ENCODE data around the gene SLC35F4.
"Not testable (repeated sequence)": the region's sequence is repeated elsewhere in the genome, so short reads cannot be mapped to it uniquely, and the experiment has no call there.

Gene SLC35F4

DNA sequence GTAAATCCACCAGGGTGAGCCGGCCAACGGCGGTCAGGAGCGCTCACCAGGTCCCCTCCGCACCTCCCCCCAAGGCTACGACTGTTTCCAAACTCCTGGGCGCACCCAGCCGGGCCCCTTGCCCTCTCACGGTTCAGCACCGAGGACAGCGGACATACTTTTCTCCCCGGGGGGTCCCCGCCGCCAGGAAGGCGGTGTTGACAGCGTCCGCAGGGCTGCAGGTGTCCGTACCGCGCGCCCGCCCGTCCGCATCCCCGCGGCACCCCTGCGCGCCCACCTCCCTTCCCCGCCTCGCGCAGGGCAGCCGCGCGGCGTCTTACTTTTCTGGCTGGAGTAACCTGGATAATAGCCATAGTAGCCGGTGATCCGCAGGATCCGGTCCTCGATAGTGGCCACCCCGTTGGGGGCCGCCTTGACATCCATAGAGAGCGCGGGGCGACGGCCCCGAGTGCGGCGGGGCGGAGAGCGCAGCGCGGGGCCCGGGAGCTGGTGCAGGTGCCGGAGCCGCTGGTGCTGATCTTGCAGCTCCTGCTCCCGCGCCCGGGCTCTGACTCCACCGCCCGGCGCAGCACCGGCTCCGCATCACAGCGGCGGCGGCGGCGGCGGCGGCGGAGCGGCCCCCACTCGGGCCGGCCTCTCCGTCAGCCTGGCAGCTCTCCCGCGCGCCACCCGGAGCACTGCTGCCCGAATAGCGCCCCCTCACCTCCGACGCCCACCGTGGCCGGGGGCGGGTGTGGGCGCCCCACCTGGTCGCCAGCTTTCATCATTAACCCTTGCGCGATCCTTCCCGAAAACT lies at the start of gene SLC35F4:
Gene SLC35F4, minus strand, starts transcription at position 690 of the 796 bp plus-strand sequence.
- DNase-seq (ENCODE audit: low read depth in 4 of 4, low spot score in 1 of 4), result no peak

DNA sequence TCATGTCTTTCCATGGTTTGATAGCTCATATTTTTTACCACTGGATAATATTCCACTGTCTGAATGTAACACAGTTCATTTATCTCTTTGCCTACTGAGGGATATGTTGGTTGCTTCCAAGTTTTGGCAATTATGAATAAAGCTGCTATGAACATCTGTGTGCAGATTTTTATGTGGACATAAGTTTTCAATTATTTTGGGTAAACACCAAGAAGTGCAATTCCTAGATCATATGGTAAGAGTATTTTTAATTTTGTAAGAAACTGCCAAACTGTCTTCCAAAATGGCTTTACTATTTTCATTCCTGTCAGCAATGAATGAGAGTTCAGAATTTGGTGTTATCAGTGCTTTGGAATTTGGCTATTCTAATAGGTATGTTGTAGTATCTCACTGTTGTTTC lies 43.7 kb upstream of the SLC35F4 start:
- no peak for DNase-seq (ENCODE audit: low read depth in 4 of 4, low spot score in 1 of 4)

DNA sequence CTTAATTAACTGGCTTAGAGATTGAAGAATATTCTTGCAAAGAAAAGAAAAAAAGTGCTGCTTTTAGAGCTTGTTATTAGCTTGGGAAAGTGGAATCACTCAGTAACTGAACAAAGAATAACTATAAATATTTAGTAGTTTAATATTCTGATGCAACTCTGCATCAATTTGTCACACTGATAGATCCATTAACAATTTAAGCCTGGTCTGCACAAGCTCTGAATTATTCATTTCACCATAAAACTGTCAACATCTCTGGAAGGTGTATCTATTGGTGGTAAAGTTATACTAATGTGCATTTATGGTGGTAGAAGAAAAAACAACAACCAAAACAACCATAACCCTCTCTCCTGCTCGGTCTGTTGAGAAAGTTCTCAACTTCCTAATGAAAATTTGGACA lies 38.1 kb upstream of the SLC35F4 start:
- no peak for DNase-seq (ENCODE audit: low read depth in 4 of 4, low spot score in 1 of 4)

DNA sequence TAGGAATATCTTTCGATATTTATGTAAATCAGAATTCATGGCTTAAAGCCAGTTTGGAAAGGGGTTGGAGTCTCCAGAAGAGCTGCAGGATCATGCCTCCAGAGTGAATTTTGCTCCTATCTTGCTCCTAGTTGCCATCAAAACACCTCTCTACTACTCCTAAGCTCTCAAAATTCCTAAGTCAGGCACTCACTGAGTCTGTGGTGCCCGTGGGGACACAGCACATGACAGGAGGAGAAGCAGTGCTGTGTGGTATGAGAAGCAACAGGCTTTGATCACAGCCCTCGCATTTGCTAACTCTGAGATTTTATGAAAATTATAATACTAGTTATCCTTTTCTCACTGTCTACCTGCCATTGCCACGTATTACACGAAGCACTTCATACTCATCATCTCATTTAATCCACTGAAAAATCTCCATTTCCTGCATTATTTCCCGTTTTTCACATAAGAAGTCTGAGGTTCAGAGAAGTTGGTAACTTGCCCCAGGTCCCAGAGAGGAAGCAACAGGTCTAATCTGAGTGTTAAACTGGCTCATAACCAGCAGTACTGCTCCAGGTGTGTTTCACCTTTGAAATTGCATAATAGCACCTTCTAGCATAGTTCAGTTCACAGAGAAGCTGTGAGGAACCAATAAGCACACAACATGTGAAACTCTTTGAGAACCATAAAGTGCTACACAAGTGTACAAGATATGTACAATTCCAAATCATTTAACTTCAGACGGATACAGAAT lies 33.1 kb upstream of the SLC35F4 start:
- no peak for DNase-seq (ENCODE audit: low read depth in 4 of 4, low spot score in 1 of 4)

DNA sequence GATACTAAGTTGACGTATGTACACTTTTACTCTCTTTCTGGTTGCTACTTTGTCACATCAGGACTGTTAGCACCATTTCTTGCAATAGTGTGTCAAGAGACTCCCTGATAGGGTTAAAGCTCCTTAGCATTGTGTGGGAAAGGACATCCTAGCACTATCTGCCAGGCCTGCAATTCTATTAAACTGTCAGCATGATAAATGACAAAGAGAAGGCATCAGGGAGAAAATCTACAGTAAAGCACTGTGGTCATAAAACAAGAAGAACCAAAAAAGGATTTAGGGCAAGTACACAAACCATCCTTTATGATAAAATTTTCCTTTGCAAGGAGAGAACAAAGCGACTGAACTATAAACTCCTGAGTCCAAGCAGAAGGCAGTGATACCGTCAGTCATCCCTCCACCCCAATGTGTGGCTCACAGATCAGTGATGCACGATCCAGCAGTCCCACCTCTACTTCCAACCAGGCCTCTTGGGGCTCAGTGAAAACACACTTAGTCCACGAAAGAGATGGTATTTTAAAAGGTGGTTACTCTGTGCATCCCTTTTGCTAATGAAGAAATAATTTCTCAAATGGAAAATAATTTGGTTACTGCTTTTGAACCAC lies 31.4 kb upstream of the SLC35F4 start:
- DNase-seq (ENCODE audit: low read depth in 4 of 4, low spot score in 1 of 4), result no peak

DNA sequence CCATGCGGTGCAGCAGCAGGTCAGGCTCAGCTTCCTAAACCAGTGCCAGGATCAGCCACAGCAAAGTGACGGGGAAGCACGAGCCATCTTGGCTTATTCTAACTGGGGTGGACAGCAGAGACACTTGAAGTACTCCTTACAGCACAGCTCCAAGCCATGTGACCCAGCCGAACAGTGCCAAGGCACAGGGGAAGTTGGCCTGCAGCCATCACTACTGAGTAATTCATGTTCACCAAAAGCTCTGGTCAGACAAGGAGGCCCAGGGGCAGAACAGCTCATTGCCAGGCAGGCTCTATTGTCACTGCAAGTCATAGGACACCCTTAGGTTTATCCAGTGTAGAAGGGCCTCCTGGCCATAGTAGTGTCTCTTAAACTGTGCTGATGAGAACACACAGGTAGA lies 23.4 kb upstream of the SLC35F4 start:
- no peak for DNase-seq (ENCODE audit: low read depth in 4 of 4, low spot score in 1 of 4)

DNA sequence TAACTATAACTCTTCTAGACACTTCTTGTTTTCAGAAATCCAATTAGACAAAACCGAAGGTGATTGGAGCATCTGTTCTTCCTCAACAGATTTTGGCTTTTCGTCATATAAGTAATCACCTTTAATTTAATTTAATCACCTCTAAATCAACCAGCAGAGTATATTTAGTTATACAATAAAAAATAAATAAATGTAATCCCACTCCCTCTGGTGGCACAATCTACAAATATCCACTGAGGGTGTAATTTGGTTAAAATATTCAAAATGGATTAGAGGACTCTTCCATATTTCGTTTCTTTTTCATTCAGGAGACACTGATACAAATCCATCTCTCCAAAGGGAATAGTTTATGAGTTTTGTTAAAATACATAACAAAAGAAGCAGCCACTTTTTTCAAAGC lies 18.3 kb upstream of the SLC35F4 start:
- DNase-seq (ENCODE audit: low read depth in 4 of 4, low spot score in 1 of 4), result no peak

DNA sequence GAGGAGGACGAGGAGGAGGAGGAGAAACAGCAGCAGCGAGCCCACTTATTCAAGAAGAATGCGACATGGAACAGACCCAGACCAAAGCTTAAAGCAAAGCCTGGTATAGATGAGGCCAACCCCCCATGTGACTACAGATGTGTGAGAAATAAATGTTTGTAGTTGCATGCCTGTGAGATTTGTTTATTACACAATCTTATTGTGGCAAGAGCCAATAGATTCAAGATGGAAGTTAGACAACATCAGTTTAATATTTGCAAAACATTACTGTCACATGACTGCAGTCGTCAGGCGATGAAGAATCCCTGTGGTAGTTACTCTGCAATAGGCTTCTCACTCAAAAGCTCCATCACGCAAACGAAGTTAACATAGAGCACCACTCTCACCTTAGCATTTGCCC lies 17.2 kb upstream of the SLC35F4 start:
- no peak for DNase-seq (ENCODE audit: low read depth in 4 of 4, low spot score in 1 of 4)

DNA sequence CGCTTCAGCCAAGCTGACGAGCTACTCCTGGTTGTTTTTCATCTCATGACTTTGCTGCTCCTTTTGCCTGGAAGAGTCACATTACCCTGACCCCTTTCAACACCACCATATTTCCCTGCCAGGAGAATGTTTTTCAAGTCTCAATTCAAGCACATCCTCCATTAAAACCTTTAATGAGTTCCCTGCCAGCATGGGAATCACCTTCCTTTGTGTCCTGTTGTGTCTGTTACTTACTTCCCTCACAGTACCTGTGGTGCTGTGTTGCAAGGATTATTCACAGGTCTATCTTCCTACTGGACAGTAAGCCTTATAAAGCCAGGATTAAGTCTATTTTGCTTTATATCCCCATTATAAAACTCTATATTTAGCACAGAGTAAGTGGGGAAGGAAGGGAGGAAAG lies 13.6 kb upstream of the SLC35F4 start:
- no peak for DNase-seq (ENCODE audit: low read depth in 4 of 4, low spot score in 1 of 4)

DNA sequence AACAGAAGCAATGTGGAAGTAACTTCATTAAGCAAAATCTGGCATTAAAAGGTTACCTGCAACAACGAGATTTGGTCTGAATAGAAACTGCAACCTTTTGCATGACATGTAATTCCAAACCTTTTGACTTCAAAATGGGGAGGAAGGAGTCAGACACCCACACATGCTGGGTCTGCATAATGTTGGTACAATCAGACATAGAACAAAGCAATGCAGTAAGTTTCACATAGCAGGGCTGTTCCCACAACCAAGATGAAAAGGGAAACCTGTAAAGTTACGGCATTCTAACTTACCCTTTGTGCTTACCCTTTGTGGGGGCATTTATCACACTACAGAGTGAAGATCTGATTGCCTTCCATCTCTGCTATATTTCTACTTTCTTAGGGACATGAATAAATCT lies 10.1 kb upstream of the SLC35F4 start:
- DNase-seq (ENCODE audit: low read depth in 4 of 4, low spot score in 1 of 4), result no peak

DNA sequence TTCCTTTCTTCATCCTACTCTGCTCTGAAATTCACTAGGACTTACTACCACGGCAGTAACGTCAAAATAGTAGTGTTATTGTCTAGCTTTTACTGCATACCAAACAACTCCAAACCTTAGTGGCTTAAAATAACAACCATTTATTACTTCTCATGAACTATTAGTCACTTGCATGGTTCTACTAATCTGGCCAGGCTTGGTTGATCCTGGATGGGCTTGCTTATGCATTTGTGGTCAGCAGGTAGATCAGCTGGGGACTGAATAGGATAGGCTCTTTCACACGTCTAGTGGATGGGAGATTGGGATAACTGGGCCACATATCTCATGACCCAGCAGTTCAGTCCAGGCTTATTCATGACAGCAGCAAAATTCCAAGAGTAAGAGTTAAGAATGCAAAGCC lies 9.4 kb upstream of the SLC35F4 start:
- DNase-seq (ENCODE audit: low read depth in 4 of 4, low spot score in 1 of 4), result no peak

DNA sequence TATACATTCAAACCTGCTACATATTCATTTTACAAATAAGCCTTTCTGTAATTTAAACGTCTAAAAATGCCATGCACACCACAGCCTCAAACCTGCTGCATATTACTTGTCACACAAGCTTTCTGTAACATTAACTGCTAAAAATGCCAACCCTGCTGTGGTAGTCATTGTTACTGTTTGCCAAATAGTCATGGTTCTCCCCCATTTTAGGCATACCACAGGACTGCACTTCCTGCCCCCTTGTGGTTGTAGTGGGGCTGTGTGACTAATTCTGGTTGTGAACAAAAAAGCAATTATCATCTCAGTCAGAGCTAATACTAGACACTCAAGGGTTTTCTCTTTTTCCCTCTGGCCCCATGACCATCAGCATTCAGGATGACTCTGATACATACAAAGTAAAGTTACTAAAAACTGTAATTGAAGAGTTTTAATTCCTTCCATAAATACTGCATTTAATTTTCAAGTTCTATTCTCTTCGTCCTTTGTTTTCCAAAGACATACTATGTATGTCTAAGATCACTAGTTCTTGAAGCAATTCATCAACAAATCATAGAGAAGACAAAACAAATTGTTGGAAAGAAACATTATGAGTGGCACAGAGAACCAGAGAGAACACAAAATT lies 5.7 kb upstream of the SLC35F4 start:
- DNase-seq (ENCODE audit: low read depth in 4 of 4, low spot score in 1 of 4), result no peak

DNA sequence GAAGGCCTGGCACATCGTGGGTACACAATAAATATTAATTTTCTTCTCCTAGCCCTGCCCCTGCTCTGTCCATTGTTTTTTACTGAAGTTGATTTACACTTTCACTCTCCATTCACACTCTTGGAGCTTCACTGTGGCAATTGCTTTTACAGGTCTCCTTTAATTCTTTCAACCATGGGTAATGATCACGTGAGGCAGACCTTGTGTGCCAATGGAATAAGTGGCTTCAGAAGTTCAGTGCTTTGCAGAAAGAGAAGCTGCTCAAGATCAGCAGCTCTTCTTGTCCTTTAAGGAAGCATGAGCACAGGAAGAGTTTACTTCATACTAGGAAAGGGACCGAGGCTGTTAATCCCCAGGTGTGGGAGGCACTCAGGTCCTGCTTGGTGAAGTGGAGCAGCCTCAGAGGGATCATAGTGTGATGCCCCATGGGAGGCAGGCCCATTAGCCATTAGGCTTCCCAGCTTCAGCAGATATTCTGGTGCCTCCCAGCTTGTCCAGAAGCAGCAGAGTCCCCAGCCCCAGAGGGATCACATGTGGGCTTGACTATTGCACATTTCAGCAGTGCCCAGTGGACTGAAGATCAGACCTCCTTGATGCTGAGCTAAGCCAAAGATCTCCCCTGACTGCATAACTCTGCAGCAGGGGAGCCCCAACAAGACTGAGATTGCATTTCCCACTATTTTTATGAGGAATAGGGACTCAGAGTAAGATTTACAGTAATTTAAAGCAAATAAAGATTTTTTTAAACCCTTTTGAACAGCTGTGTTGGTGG lies 5.0 kb upstream of the SLC35F4 start:
- no peak for DNase-seq (ENCODE audit: low read depth in 4 of 4, low spot score in 1 of 4)

DNA sequence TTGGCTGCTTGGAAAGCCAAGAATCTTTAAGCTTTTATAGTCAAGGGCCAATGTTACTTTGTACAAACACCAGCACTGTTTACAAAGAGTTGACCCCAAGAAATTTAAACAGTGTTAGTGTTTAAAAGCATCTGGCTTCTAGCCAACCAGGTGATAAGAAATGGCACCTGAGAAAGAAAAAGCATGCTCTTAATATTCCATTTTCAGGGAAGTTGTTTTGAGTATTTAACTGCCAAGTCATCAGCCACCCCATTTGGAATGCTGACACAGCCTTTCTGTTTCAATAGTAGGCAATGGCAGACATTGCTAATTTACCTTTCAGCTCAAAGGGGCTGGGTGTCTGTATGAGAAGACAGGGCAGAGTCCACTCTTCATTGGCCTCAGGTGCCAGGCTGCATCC lies 3.7 kb upstream of the SLC35F4 start:
- no peak for DNase-seq (ENCODE audit: low read depth in 4 of 4, low spot score in 1 of 4)

DNA sequence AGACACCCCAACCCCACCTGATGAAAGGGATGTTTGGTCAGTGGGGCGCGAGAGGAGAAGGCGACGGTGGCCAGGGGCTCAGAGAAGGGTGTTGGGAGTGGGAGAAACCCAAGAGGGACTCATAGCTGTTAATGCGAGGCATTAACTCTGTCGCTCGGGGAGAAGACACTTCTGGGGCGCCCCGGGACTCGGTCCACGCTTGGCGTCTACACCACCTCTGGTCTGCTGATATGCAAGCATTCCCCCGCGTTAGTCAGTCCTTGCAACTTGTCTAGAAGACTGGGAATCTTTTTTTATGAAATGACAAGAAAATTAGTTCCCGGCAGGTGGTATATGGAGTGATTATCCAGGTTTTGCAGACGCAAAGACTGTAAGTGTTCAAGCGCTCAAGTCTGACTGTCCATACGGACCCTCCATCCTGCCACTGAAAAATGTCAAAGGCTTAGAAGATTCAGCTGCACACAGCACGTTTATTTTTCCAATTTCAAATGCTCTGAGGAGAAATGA lies 360 bp upstream of the SLC35F4 start:
- no peak for DNase-seq (ENCODE audit: low read depth in 4 of 4, low spot score in 1 of 4)

DNA sequence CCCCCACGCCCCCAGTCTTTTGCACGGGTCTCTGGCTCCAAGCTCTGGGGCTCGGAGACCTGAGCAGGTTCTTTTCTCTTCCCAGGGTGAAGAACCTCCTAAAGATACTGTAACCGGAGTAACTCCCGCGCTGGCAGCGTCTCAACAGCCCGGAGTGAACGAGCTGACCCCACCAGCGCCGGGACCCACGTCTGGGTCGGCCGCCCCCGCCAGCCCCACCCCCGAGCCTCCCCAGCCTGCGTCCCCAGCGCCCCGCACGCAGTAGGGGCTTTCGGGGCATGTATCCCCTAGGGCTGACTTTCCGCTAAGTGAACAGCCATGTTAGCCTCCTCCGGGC lies 858 bp downstream of the SLC35F4 start:
- DNase-seq (ENCODE audit: low read depth in 4 of 4, low spot score in 1 of 4), result no peak

DNA sequence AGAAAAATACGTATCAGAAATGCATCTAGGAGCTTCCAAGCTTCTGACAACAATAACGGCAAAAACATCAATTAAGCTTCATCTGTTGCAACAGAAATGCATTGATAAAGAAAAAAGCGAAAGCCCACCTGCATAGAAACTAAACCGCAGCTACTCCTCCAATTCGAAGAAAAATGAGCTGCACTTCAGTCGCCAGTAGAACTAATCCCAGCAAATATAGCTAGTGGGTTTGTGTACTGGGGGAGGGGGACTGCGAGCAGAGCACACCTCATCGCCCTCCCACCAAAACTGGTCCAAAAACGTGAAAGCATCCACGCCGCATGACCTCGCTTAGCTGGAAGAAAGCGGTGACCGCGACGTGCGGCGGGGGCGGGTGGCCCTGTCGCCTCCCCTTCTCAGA lies 1.2 kb downstream of the SLC35F4 start:
- DNase-seq (ENCODE audit: low read depth in 4 of 4, low spot score in 1 of 4), result no peak

DNA sequence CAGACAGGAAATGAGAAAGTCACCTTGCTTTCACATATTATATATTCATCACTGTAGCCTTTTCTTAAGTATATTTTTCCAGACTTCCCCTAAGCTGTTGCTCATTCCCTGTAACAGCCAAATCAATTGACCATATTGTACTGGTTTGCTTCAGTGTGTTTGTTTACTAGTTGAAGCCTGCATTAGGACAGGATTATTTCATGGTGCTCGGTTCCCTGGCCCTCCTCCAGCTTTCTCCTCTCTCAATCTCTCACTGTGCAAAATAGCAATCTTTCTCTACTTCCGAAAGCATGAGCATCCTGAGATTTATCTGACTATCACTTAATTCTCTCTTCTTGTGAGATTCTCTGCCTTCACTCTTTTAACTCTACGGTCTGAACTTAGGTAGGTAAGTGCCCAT lies 2.4 kb downstream of the SLC35F4 start:
- no peak for DNase-seq (ENCODE audit: low read depth in 4 of 4, low spot score in 1 of 4)

DNA sequence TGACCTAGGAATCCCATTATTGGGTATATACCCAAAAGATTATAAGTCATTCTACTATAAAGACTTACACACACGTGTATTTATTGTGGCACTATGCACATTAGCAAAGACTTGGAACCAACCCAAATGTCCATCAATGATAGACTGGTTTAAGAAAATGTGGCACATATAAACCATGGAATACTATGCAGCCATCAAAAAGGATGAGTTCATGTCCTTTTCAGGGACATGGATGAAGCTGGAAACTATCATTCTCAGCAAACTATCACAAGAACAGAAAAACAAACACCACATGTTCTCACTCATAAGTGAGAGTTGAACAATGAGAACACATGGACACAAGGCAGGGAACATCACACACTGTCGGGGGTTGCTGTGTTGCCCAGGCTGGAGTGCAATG lies 10.2 kb downstream of the SLC35F4 start:
- DNase-seq (ENCODE audit: low read depth in 4 of 4, low spot score in 1 of 4), result not testable (repeated sequence)

DNA sequence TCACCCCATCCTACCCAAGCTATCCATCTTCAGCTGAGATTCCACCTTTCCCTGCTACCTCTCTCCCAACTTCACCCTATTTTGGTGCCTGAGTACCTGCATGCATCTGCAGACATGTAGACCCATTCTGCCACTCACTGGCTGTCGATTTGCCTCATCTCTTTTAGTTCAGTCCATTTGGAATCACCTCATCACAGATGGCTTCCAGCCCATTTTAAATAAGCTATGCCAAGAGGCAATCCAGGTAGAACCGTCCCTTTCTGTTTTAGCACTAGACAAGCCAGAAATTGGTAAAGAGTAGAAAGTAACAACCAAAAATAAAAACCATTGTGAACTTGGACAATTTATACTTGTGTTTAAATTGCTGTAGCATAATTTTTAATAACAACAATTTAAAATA lies 11.3 kb downstream of the SLC35F4 start:
- no peak for DNase-seq (ENCODE audit: low read depth in 4 of 4, low spot score in 1 of 4)

DNA sequence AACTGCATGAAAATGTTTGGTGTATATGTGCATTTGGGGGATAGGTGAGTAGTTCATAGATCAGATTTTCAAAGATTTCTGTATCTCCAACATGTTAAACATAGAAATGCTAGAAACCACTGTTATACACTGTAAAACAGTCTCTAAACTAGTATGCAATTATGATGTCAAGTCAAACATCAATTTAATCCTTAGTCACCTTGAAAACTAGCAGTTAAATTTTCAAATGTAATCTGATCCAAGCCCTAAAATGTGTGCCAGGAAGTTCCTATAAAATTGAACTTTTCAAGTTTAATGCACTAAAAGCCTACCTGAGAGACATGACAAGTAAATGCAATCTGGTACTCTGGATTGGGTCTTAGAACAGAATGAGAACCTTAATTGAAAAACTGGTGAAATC lies 14.5 kb downstream of the SLC35F4 start:
- DNase-seq (ENCODE audit: low read depth in 4 of 4, low spot score in 1 of 4), result no peak

Measured in stimulated activated CD4-positive, alpha-beta T cell treated with anti-CD3 and anti-CD28 coated beads, Interleukin-1b, Interleukin-23, amount 100 ng/mL, for 24 hours (primary cell).